HG03571 (cell line): ENCODE measurements around the gene CHST1.

Source experiments
- ATAC-seq: cut with Tn5 transposase; IDR thresholded peaks from one replicate; pipeline ENCODE4 v1.9.1; 2021; ENCODE audit not compliant: unreplicated experiment

The CHST1 gene

DNA sequence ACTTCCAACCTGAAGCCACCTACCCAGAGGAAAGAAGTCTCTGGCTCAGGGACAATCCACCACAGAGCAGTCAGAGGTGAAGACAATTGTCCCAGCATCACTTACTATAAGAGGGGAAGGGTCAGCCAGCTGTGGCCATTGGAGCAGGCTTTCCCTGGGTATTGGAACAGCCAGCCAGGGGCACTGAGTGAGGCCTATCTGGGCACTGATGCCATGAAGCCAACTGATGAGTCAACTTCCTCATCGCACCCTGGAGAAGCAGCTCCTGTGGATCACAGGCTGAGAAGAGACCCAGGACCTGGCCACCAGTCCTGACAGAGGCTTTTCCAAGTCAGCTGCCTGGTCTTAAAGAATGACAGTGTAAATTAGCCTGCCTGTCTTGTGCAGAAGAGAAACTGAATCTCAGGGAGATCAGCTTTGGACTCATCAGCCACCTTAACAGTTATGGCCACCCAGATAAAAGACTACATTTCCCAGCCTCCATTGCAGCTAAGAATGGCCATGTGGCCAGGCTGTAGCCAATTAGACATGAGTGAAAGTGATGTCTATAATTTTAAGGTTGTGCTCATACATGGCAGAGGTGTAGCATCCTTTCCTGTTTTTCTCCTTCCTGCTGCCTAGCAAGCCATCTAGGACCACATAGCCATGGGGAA, 19.0 kb downstream of the CHST1 start:
- ATAC-seq: no peak

DNA sequence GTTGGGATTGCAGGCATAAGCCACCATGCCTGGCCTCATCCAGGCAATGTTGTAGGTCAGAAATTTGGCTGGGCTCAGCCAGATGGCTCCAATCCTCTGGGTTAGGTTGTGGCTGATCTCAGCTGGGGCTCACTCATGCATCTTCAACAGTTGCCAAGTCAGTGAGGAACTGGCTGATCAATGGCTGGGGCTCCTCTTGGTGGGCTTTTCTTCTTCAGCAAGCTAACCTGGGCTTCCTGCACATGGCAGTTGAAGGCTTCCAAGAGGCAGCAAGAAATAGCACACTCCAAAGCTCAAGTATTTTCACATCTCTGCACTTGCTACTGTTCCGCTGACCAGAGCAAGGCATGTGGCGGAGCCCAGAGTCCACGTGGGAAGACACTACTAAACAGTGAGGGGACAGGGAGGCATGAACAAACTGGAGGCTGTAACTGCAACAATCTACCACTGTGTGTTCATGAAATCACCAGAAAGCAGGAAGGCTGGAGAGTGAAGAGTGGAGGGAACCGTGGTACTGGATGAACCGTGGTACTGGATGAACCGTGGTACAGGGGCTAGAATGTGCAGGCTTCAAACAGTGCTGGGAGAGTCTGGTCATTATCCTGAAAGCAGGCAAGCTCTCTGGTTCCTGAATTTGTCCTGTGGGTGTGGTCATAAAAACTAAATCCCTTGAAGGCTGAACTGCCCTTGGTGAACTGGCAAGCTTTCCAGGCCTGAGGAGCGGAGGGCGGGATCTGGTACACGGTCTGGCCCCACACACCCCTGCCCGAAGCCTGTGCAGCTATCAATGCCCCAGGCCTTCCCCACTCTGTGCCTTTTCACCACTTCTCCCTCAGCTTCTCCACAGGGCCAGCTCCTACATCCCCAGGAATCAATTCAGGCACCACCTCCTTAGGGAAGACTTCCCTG, 20.2 kb downstream of the CHST1 start:
- ATAC-seq: no peak

DNA sequence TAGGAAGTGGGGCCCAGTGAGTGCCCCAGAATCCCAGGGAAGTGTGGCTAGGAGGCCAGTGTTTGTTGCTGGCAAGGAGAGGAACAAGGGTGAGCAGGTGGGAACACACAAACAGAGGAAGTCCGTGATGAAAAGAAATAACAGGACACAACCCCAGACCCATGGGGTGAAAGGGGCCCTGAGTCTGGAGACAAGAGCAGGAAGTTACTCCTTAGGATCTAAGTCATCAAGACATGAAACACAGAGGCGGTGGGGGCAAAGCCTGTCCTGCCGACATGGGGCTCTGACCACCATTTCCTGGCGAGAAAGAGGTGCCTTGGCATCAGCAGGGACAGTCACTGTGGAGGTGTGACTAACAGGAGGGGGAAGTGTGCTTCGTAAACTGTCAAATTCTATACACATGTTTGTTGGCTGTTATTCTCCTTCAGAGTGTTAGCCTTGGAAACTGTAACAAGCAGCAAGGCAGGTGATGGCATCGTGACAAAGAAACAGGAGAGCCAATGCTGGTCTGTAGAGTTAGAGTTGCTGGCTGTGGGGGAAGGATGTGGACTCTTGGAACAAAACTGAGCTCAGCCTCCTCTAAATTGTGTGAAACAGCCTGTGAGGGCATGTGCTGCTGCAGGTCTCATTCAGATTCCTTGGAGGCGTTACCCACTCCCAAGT, 21.7 kb downstream of the CHST1 start:
- no peak for ATAC-seq

DNA sequence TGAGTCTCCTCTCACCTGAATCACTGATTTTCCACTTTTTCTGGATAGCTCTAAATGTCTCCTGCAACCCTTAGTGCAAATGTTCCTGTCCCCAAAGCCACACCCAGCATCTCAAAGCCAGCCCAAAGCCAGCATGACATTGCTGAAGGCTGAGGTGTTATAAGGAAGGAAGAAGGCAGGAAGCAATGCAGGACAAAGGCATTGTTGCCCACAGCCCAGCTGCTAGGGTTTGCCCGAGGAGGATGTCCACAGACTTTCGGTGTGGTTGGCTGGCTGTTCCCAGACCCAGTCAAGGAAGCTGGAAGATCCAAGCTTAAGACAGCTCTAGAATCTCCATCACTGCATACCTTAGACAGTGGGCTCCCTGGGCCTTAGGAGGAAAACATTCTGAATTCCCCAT, 23.5 kb downstream of the CHST1 start:
- ATAC-seq: no peak

DNA sequence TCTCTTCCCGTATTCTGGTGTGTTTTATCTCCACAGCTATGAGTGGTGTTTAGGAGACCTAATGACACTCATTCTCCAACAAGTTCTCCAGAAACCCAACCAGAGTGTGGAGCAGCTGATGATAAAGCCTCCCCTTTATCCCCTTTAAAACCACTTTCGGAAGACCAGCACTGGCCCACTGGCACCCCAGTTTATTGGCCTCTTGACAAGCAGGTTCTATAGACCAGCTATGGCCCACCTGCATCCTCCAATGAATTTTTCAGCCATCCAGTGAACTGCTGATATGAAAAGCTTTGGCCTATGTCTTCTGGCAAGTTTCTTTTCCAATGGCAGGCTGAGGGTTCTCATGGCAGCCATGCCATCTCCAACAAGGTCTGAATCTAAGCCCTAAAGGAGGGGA, 27.4 kb downstream of the CHST1 start:
- no peak for ATAC-seq

DNA sequence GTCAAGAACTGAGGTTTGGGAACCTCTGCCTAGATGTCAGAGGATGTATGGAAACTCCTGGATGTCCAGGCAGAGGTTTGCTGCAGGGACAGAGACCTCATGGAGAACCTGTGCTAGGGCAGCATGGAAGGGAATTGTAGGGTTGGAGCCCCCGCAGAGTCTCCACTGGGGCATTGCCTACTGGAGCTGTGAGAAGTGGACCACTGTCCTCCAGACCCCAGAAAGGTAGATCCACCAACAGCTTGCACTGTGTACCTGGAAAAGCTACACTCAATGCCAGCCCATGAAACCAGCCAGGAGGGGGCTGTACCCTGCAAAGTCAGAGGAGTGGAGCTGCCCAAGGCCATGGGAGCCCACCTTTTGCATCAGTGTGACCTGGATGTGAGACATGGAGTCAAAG, 29.5 kb downstream of the CHST1 start:
- ATAC-seq: no peak

DNA sequence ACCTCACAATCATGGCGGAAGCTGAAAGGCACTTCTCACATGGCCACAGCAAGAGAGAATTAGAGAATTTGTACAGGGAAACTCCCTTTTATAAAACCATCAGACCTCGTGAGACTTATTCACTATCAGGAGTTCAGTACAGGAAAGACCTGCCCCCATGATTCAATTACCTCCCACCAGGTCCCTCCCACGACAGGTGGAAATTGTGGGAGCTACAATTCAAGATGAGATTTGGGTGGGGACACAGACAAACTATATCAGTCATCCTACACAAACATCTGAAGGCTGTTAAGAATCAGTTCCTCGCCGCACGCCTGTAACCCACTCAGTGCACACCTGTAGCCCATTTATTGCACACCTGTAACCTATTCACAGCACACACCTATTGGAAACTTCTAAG, 39.8 kb downstream of the CHST1 start:
- ATAC-seq: no peak

DNA sequence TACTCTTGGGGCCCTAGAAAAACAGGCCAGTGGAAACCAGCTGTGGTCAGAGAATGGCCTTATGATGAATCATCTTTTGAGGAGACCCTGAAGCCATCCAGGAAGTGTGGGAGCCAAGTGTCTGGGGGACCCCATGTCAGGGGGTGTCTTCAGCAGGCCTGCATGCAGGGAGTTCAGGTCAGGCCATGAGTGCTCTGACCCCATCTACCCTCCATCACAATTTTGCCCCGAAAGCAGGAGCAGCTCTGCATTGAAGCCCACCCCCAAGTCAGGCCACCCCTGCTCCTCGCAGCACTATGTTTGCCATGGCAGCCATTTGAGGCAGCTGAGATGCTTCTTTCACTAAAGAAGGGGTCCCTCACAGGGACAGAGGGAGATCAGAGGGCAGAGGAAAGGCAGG, 41.3 kb downstream of the CHST1 start:
- no peak for ATAC-seq

DNA sequence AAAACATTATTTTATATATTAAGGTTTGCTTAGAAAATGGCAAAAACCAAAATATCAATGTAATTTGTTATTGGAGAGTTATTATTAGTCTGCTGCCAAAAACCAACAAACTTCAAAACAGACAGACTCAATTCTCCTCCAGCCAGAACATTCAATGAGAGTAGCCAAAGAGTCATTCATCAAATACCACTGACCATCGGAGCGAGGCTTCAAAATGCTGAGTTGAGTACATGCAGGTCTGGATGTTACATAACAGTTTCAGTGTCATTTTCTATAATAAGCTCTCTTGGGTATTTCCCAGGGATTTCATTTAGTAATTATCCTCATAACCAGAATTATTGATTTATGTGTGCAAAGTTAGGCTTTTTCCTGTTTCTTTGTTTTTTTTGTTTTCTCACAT, 42.6 kb downstream of the CHST1 start:
- no peak for ATAC-seq

DNA sequence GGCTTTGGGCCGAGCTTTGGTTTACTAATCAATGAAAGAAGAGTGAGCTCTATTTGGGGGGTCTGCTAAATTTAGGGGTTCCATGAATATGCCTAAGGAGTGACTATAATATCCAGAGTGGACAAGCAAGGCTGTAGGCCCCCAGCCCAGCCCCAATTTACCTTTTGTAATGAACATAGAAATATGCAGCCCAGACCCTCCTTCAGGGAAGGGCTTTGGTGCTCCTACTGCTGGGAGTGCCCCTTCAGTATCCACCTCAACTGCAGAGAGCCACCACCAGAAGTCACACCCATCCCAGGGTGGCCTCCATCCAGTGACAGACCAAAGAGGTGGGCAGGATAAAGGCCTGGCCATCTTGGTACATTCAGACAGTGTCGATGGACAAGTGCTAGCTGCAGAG, 43.1 kb downstream of the CHST1 start:
- ATAC-seq: no peak

DNA sequence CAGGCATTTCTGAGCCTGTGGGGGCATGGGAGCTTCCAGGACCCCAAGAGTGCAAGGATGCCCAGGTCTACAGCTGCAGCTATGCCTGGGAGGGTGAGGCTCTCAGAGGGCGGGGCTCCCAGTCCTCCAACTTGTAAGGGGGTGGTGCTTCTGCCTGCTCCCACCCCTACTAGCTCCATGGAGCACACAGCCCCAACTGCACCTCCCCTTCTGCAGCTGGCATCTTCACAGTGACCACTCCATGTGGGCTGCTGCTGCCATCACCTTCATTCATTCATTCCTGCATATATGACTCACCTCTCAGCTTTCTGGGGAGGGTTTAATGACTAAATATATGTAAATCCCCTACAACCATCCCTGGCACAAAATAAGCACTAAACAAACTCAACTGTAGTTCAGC, 43.8 kb downstream of the CHST1 start:
- ATAC-seq: no peak

DNA sequence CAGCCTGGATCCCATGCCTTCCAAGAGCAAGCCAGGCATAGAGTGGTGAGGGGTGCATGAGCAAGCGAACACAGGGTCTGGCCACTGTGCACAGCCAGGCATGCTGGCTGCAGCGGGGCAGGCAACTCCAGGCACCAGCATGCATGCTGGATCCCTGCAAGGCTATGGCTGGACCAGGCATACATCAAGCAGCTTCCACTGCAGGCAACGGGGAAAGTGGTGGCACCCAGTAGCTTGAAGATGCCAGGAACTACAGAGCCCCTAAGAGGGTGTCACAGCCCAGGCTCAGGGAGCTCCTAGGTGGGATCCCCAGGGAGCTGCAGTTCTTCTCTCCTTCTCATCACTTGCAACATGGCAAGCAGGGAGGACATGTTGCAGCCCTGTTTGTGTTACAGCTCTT, 45.2 kb downstream of the CHST1 start:
- ATAC-seq: no peak

DNA sequence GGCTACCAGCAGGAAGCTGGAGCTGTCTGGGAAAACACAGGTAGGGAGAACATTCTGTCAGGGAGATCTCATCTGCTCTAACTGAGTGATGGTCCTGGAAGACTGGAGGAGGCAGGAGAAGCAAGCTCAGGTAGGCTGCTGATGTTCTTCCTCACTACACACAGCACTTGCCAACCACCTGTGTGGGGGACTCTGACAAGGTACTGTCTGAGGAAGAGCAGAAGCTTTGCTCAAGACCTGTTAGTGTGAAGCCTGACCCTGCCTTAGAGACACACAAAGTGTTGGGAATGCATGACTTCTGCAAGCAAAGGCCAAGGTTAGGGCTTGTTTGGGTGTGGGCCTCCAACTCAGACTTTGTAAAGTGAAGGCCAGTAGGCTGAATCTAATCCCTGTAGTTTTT, 46.5 kb downstream of the CHST1 start:
- ATAC-seq: no peak

DNA sequence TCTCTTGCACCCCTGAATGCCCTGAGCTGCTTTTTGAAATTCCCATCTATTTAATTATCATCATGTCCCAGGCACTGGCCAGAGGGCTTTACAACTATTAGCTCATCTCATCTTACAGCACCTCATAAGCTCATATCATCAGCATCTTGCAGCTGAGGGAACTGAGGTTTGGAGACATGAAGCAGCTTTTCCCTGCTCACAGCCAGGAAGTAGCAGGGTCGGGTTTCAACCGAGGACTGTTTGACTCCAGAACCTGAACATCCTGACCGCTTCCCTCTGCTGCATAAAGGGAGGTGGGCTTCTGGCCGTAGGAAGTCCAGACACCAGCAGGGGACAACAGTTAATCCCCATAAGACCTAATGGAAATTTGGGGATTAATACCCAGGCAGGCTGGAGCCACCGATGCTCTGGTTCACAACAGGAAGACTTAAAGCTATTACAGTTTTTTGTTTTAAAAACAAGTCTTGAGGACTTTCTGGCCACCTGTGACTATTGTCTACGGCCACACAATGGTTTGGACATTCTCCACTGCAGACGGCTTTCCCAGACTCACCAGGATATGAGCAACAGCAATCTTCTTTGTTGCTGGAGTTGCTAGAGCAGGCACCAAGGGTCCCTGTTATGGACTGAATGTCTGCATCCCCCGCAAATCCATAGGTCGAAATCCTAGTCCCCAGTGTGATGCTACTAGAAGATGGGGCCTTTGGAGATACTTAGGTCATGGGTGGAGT, 47.4 kb downstream of the CHST1 start:
- no peak for ATAC-seq

DNA sequence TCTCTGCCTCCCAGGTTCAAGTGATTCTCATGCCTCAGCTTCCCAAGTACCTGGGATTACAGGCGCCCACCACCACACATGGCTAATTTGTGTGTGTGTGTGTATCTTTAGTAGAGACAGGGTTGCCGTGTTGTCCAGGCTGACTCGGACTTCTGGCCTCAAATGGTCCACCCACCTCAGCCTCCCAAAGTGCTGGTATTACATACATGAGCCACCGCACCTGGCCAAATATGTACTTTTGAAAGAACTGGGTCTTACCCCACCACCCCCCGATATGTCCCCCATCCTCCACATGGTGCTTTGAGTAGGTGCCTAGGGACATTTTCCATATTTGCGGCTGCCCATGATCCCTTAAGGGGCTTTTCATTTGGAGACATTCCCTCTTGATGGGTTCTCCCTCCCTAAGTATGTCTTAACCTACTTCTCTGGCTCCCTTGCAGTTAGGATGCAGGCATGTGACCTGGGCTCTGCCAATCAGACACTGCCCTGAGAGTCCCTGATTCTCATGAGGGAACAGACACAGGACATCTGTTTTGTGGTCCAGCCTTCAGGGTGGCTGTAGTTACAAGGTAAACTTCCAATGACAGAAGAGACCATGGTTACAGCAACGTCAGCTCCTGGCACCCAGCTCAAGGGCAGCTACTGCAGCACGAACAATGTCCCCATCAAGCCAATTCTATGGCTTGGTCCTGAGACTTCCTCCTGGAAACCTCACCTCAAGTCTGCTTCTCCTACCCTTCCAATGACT, 48.4 kb downstream of the CHST1 start:
- no peak for ATAC-seq

DNA sequence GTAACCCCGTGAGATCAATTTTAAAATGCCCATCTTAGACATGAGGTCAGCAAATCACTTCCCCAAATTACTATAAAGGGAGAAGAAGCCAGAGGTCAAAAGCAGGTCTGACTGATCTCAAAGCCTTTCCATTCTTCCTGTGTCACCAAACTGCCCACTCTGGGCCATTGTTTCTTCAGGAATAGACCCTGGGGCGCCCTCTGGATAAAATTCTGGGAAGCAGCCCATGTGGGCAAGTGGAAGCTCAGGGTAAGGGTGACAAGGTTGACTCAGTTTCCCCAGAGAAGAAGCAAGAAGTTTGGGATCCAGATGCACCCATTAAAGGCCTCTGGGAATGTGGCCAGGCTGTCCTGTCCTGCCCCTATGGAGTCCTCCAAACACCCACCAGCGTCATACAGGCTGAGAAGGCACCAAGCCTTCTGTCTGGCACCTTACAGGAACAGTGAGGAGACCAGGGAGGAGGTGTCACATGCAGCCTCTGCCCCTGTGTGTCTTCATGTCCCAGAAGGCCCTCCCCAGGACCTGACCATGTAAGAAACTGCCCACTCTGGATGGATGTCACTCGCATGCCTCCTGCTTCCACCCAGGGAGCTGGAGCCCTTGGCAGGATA, 50.1 kb downstream of the CHST1 start:
- no peak for ATAC-seq

DNA sequence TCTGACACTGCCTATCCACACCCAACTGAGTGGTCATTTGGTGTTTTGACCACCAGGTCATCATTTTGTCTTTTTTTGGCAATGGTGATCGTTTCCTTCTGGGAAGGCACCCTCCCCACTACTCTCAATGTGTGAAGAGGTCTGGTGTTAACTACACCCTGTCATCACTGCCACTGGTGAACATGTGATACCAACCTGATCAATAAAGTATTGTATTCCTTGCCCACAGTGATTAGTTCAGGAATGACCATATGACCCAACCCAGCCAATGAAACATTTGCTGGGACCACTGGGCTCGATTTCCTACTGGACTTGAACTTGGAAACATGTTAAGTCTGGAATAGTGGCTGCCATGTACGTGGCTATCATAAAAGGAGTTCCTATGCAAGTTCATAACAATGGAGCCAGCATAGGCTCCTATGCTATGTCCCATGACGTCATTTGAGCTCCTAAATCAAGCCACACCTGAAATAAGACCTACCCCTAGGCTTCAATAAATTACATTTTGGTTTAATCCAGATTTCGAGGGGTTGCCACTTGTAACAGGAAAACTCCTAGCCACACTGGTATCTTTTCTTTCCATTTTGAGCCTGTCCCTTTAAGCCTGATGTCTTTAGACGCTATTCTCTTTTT, 51.1 kb downstream of the CHST1 start:
- ATAC-seq: no peak

DNA sequence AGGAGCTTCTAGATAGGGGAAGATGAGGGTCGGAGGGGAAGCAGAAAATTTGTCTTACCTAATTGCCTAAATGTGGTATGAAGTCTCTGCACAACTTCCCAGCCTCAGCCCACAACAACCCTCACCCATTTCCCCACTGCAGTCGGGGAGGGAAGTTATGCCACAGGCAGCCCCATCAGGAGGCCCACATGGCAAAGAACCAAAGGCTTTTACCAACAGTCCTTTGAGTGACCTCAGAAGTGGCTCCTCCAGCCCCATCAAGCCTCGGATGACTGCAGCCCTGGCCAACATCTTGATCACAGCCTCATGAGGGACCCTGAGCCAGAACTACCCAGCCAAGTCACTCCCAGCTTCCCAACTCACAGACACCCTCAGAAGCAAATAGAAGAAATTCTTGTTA, 54.8 kb downstream of the CHST1 start:
- no peak for ATAC-seq

DNA sequence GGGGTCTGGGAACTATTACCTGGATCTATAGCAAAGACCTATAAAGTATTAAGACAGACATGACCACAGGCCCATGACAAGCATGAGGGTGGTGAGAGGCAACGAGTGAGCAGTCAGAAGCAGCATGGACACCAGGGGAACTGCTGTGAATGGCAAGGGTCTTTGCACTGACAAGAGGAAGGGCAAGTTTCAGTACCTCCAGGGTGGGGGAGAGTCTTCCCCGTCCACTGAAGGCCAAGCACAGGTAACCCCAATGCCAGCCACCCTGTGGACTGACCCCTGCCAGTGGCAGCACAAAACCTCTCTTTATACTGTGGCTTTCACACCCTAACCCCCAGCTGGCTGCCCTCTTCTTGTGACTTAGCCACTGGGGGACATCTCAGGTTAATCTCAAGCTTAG, 55.5 kb downstream of the CHST1 start:
- no peak for ATAC-seq

DNA sequence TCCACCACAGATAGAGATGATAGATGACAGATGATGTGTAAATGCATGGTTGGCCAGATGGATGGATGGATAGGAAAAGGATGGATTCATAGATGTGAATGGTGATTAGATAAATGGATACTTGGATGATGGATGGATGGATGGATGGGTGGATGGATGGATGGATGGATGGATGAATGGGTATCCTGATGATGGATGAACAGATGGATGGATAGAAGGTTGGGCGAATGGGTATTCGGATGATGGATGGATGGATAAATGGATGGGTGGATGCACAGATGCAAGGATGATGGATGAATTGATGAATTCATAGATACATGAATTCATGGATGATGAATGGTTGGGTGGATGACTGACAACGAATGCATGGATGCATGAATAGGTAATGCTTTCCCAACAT, 56.1 kb downstream of the CHST1 start:
- no peak for ATAC-seq
